Stimulated activated CD4-positive, alpha-beta T cell treated with anti-CD3 and anti-CD28 coated beads, Interleukin-15, amount 100 ng/mL, for 24 hours (primary cell): ENCODE data around the gene GALM.
"Not testable (repeated sequence)": the region's sequence is repeated elsewhere in the genome, so short reads cannot be mapped to it uniquely, and the experiment has no call there.

Source experiments
- DNase-seq: peaks from one replicate; pipeline ENCODE4 v3.0.0-alpha.2; 2020

Gene GALM

GRCh38 chr2:38712871-38713270 lies 47.0 kb downstream of the GALM start:
- no peak for DNase-seq

- no peak for DNase-seq
These were observed 47.4 kb downstream of the GALM start for GRCh38 chr2:38713338-38713737.

GRCh38 chr2:38714941-38715340 lies 49.0 kb downstream of the GALM start:
- DNase-seq: not testable (repeated sequence)

DNA sequence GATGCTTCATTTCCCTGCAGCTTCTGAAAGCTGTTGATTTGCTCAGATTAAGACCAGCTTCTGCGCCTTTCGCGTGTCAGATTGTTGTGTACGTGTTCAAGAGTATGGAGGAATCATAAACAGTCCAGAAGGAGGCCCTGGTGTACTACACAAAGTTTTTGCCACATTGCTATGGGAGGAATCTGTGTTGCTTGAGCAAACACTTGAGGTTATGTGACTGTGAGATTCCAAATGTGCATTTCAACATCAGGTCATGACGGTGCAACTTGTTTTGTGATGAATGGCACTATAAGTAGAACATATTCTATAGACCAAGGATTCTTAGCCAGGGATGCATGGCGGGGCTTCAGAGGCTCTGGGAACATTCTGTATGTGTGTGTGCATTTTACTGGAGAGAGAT lies 50.3 kb downstream of the GALM start:
- no peak for DNase-seq

DNA sequence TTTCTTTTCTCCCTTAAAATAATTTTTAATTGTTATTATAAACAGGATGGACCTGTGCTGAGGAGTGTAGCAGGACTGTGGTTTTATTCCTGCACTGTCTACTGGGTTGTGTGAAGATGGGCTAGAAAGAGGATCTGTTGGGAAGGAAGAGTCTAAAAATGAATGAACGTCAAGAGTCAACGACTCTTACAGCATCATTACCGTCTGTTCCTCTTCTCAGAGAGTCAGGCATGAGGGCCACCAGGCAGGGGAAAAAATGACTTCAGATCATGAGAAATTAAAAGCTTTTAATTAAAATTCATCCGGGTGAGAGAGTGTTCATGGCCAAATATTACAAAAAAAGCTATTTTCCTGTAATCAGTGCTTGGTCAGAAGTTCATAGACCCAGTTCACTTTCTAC lies 52.7 kb downstream of the GALM start:
- no peak for DNase-seq

- DNase-seq: no peak
These were observed 53.8 kb downstream of the GALM start for GRCh38 chr2:38719706-38720105.

DNA sequence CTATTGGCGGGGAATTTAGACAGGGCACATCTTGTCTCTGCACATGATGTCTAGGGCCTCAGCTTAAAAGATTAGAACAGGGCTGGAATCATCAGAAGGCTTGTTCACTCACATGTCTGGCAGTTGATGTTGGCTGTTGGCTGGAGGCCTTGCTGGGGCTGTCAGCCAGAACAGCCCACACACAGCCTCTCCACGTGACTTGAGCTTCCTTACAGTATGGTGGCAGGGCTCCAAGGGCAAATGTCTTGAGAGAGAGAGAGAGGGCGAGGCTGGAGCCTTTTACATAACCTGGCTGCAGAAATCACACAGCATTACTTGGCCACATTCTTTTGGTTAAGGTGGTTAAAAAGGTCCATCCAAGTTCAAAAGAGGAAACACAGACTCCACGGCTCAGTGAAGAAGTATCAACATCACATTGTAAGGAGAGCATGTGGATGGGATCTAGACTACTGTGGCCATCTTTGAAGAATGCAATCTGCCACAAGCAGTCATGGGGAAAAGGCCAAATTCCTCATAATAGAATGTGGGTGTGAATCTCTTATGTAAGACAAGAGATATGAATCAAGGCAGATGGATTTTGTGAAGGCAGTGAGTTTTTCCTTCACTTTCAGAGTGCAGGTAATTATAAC lies 54.8 kb downstream of the GALM start:
- DNase-seq: no peak

GRCh38 chr2:38722271-38723061 lies 56.6 kb downstream of the GALM start:
- DNase-seq: peak; percentile 83

DNA sequence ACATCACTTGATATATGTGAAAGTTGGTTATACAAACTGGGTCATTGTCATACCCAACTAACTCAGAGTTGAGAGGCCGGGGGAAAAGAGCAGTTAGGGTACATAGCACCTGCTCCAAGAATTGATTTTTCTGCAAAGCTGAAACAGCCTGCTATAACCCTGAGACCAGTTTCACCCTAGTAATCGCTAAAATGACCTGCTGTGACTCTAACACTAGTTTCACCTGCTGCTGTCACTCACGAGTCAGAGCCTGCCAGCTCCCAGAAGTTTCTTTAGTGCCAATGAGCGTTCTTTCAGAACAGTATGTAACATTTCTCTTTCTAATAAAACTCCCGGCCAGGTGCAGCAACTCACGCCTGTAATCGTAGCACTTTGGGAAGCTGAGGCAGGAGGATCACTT lies 57.3 kb downstream of the GALM start:
- peak; percentile 38 for DNase-seq

DNA sequence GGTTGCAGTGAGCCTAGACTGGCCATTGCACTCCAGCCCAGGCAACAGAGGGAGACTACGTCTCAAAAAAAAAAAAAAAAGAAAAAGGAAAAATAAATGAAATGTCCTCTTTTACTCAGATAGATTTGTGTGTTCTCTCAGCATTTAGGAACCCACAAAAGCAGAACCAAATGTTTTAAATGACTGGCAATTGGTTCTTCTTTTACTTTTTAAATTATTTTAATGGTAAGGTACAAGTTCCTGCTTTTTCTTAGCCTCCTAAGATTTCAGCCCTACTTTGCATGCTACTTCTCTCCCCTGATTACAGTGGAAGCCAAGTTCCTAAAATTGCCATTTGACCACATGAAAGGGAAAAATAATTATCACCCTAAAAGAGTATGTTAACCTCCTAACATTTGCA lies 61.7 kb downstream of the GALM start:
- DNase-seq: no peak

DNA sequence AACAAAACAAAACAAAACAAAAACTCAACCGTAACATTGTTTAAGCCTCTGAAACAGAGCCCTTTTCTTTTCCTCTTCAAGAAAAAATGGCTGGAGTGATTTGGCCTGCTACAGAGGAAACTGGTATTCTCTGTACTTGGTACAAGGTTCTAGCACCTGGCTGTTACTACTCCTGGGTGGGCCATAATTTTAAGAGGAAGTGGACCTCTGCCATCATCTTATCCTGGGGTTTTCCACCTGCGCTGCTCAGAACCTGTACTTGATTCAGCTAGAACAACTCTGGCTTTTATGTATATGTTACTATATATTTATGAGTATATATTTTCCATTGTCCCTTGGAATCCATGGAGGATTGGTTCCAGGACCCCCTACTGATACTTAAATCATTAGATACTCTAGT lies 62.8 kb downstream of the GALM start:
- no peak for DNase-seq

DNA sequence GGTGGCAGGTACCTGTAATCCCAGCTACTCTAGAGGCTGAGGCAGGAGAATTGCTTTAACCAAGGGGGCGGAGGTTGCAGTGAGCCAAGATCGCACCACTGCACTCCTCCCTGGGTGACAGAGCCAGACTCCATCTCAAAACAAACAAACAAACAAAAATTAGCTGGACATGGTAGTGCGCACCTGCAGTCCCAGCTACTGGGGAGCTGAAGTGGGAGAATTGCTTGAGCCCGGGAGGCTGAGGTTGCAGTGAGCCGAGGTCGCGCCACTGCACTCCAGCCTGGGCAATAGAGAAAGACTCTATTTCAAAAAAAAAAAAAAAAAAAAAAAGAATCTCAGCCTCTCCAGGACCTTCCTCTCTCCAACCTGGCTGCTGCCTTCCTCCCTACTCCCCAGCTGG lies 65.2 kb downstream of the GALM start:
- no peak for DNase-seq

GRCh38 chr2:38731684-38732221 lies 65.8 kb downstream of the GALM start:
- DNase-seq: no peak

GRCh38 chr2:38733300-38733971 lies 67.5 kb downstream of the GALM start:
- no peak for DNase-seq

DNA sequence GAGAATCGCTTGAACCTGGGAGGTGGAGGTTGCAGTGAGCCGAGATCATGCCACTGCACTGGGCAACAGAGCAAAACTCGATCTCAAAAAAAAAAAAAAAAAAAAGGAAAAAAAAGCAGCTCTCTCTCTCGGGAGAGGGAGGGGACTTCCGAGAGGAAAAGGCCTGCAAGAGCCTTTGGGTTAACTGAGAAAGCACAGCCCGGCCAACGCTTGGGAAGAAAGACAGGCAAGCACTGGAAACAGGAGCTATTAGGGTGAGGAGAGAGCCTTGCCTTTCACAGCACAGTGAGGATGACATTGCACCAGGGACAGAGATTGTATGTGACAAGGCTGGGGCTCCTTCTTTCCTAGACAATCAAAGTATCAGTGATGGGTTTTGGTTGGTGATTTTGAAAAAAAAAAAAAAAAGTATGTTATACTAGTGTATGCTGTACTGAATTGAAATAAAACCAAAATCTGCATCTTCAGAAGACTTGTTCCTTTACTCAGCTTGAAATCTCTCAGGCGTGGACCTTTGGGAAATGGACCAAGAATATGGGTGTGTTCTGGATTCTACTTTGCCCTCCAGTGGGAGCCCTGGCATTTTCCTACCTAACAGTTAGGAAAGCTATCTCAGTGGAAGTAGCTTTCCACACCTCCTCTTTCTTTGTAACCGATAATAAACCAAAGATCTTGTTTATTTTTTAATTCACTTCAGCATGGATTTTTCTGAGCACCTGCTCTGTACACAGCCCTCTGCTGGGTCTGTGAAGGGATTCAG lies 68.6 kb downstream of the GALM start:
- DNase-seq: no peak

GRCh38 chr2:38735999-38736320 lies 70.0 kb downstream of the GALM start:
- DNase-seq: no peak

DNA sequence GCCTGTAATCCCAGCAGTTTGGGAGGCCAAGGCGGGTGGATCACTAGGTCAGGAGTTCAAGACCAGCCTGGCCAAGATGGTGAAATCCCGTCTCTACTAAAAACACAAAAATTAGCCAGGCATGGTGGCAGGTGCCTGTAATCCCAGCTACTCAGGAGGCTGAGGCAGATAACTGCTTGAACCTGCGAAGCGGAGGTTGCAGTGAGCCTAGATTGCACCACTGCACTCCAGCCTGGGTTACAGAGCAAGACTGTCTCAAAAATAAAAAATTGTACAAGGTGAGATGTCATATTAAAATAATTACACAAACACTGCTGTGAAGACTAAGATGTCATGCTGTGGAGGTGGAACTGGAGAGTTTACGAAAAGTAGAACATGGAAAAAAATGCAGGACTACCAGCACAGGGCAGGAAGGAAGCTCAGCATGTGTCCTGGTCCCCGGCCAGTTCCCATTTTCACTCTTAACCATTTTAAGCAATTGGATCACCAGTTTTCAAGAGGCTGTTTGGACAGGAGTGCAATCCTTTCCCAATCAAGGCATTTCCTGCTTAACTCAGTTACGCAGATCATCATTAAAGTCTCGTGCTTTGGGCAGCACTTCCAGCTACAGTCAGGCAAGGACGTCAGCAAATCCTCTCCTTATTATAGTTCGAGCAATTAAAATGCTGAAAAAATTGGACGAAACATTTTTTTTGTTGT lies 71.2 kb downstream of the GALM start:
- not testable (repeated sequence) for DNase-seq

DNA sequence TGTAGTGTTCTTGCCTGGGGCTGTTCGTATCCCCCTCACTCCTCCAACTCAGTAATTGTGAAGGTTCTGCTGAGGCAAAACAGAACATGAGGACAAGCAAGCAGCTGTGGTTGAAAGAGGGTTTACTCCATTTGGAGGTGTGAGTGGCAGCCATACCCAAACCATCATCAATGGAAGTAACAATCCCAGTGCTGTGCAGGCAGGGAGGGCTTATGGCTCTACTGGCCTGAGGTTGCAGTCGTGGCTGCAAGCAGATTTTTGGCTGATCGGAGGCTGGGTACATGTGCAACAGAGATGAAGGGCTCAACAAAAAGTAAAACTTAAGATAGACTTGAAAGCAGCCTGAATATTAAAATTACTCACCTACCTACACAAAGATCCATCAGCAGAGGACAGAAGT lies 72.0 kb downstream of the GALM start:
- DNase-seq: no peak

DNA sequence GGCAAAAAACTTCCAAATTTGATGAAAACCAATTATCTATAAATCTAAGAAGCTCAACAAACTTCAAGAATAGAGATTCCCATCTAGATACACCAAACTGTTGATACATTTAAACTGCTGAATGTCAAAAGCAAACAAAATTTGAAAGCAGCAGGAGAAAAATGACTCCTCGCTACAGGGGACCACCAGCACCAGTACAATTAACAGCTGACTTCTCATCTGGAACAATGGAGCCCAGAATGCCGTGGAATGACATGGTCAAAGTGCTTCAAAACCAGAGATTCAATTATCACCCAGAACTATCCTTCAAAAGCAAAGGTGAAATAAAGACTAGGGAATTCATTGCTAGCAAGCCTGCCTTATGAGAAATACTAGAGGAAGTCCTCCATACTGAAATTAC lies 73.6 kb downstream of the GALM start:
- DNase-seq: no peak

DNA sequence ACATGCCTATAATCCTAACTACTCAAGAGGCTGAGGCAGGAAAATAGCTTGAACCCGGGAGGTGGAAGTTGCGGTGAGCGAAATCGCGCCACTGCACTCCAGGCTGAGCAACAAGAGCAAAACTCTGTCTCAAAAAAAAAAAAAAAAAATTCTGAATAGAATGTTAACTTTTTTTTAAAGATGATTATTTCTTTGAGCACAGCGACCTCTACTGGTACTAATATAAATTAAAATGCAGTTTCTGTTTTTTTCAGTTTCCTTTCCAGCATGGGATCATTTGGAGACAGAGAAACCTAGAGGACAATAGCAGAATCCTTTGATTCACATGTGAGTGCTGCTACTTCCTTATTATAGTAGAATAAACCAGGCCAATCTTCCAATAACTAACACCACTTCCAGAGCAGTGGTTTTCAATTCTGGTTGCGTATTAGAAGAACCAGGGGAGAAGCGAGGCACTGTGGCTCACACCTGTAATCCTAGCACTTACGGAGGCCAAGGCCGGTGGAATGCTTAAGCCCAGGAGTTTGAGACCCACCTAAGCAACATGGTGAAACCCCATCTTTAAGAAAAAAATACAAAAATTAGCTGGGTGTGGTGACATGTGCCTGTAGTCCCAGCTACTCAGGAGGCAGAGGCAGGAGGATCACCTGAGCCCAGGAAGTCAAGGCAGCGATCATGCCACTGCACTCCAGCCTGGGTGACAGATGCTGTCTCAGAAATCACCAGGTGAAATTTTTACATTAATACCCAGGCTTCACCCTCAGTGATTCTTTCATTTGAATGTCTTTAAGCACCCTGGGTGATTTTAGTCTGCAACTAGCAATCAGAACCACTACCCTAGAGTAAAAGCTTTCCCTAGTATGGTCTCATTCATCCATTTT lies 75.2 kb downstream of the GALM start:
- DNase-seq: no peak

GRCh38 chr2:38742797-38743559 lies 77.1 kb downstream of the GALM start:
- DNase-seq: no peak
